Lower leg skin (tissue), 4 donors: ENCODE results near the gene SEMA3G. TPM values are rescaled to one million over a fixed set of nuclear protein-coding genes. Genes with fewer than 3 reads are reported as not detected.
A peak's percentile ranks its signal among the peaks of the same experiment; 100 is the strongest.

Experiments
- DNase-seq, 2 donors: peaks; one replicate each; pipeline ENCODE4 v3.0.0-alpha.2; 2019; ENCODE audit warnings: low spot score in 2 of 2
- H3K4me3 ChIP-seq: fragments of 200-600 bp; sonication (generic); 2 replicates; pipeline ENCODE4 v1.5.1; 2017; ENCODE audit warnings: mild to moderate bottlenecking, low read depth; ENCODE audit not compliant: poor library complexity, severe bottlenecking
- POLR2A ChIP-seq, 2 donors: fragments of 450-650 bp; IDR thresholded peaks; one replicate each; pipeline ENCODE4 v1.6.1; 2016 to 2017; ENCODE audit warnings: antibody characterized with exemption in 2 of 2, mild to moderate bottlenecking in 1 of 2, moderate library complexity in 1 of 2
- WGBS, 2 donors: methylation state at CpG; one replicate each; pipeline ENCODE4 v1.1.5; 2018; 5-methylcytosine and 5-hydroxymethylcytosine counted together
- intact Hi-C: fragments of 100-400 bp; cut with DNase I; formaldehyde crosslinking; loops from one replicate; pipeline ENCODE4 v1.15.0; 2023; ENCODE audit warnings: low total_unique reads
- total RNA-seq, 4 donors: library from RNA; depleted of rRNA; stranded (reverse); fragments of >200 nt; gene quantifications; one replicate each; pipeline ENCODE4 v1.1.0, GENCODE V29; 2016
- TF ChIP-seq, protein P1 (sequence below), 3 donors: fragments of 450-650 bp; IDR thresholded peaks; one replicate each; pipeline ENCODE4 v1.5.1; 2016; ENCODE audit warnings: antibody characterized with exemption in 3 of 3, mild to moderate bottlenecking in 3 of 3, moderate library complexity in 2 of 3

Gene SEMA3G
- total RNA-seq, 4 donors from 2014 or later, result 17.9 to 49.8 (median 26.9) TPM

- DNase-seq, result peak; percentile 67 to 87
- intact Hi-C loops, result no loop called here
- no peak for TF ChIP-seq POLR2A (IDR thresholded peaks at IDR 0.05)
- TF ChIP-seq, protein P1, sequence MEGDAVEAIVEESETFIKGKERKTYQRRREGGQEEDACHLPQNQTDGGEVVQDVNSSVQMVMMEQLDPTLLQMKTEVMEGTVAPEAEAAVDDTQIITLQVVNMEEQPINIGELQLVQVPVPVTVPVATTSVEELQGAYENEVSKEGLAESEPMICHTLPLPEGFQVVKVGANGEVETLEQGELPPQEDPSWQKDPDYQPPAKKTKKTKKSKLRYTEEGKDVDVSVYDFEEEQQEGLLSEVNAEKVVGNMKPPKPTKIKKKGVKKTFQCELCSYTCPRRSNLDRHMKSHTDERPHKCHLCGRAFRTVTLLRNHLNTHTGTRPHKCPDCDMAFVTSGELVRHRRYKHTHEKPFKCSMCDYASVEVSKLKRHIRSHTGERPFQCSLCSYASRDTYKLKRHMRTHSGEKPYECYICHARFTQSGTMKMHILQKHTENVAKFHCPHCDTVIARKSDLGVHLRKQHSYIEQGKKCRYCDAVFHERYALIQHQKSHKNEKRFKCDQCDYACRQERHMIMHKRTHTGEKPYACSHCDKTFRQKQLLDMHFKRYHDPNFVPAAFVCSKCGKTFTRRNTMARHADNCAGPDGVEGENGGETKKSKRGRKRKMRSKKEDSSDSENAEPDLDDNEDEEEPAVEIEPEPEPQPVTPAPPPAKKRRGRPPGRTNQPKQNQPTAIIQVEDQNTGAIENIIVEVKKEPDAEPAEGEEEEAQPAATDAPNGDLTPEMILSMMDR (IDR thresholded peaks at IDR 0.05), result peak in 1 of 3 donors; percentile 76
- H3K4me3 ChIP-seq, result no peak overlapping the region
- 12% methylated on average over 7 of the region's 7 CpGs for WGBS, 2 donors
These were observed 16.5 kb downstream of the SEMA3G start for GRCh38 chr3:52428151-52429005.

DNA sequence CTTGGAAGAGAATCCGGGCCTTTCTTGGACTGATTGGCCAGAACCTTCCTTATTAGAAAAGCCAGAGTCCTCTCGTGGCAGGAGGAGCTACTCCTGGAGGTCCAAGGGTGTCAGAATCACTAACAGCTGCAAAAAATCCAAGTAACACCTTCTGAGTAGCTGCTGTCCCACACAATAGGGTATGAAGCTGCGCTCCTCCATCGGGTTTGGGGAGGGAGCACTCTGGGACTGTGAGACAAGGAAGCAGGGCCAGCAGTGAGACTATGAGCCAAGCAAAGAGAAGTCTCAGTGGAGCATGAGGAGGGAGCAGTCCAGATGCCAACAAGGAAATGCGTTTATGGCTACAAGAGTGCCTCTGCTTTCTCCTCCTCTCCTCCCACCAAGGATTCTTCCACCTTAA, 21.7 kb downstream of the SEMA3G start:
- DNase-seq, result peak in 1 of 2 donors; percentile 39
- WGBS, 2 donors, result 59 to 66% methylated on average over 5 of the region's 5 CpGs
- no peak overlapping the region for H3K4me3 ChIP-seq
- TF ChIP-seq, protein P1 (IDR thresholded peaks at IDR 0.05), result no peak
- no peak for TF ChIP-seq POLR2A (IDR thresholded peaks at IDR 0.05)
- intact Hi-C loops, result no loop called here

- WGBS, 2 donors, result 90 to 92% methylated on average over 3 of the region's 3 CpGs
- DNase-seq, result peak in 1 of 2 donors; percentile 23
- H3K4me3 ChIP-seq, result no peak overlapping the region
- TF ChIP-seq, protein P1 (IDR thresholded peaks at IDR 0.05), result no peak
- no peak for TF ChIP-seq POLR2A (IDR thresholded peaks at IDR 0.05)
- intact Hi-C loops, result no loop called here
These were observed 22.2 kb downstream of the SEMA3G start for GRCh38 chr3:52422669-52423068.

GRCh38 chr3:52420388-52420787, 24.5 kb downstream of the SEMA3G start:
- TF ChIP-seq, protein P1 (IDR thresholded peaks at IDR 0.05), result no peak
- TF ChIP-seq POLR2A (IDR thresholded peaks at IDR 0.05), result no peak
- intact Hi-C loops, result no loop called here
- WGBS, 2 donors, result 71 to 86% methylated on average over 2 of the region's 2 CpGs
- no peak overlapping the region for H3K4me3 ChIP-seq
- DNase-seq, result no peak

DNA sequence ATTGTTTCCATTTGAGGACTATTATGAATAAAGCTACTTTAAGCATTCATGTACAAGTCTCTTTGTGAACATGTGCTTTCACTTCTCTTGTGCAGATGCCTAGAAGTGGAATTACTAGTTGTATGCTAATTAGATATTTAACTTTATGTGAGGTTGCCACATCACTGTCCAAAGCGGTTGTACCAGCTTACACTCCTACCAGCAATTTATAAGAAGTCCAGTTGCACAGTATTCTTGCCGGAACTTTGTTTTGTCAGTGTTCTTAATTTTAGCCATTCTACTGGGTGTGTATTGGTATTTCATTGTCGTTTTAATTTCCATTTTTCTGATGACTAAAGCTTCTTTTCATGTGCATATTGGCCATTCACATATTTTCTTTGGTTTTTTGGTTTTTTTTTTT, 29.1 kb downstream of the SEMA3G start:
- intact Hi-C loops, result no loop called here
- no peak for TF ChIP-seq POLR2A (IDR thresholded peaks at IDR 0.05)
- TF ChIP-seq, protein P1 (IDR thresholded peaks at IDR 0.05), result no peak
- no peak for DNase-seq
- WGBS, 2 donors, result 63% methylated on average over 3 of the region's 3 CpGs
- H3K4me3 ChIP-seq, result no peak overlapping the region
